LoVo (cell line): Measurements from ENCODE around the gene CES4A.

Experiments used
- DNase-seq: peaks from one replicate; pipeline ENCODE4 v3.0.0-alpha.2; 2016; ENCODE audit warnings: low spot score

The CES4A gene

GRCh38 chr16:67053767-67054334 lies 65.5 kb downstream of the CES4A start:
- no peak for DNase-seq

- DNase-seq = no peak
Observed at GRCh38 chr16:67054901-67055300, 66.5 kb downstream of the CES4A start.

- DNase-seq = peak; percentile 19
Observed at GRCh38 chr16:67055712-67056487, 67.5 kb downstream of the CES4A start.
